SK-N-SH (cell line): ENCODE results near the gene GLMP. TPM values are rescaled to one million over a fixed set of nuclear protein-coding genes. Genes with fewer than 3 reads are reported as not detected.

Source experiments
- CTCF ChIA-PET: fragments of 300-600, 350-600 bp; formaldehyde crosslinking; extraction: SDS; loops from one replicate; lab custom pipeline; 2021; lab: Yijun Ruan, JAX
- POLR2A ChIA-PET: fragments of 350-600 bp; sonication (Branson Sonifier 250); formaldehyde crosslinking; extraction: SDS; loops from one replicate; lab custom pipeline; 2020; ENCODE audit warnings: antibody characterized with exemption, inconsistent platforms; lab: Yijun Ruan, JAX
- DNase-seq: peaks from one replicate; pipeline ENCODE4 v3.0.0; 2012
- H2AFZ ChIP-seq: fragments of 200-600 bp; sonication (generic); 2 replicates; pipeline ENCODE4 v1.8.1; 2016; ENCODE audit warnings: antibody characterized with exemption, mild to moderate bottlenecking, low read depth
- H3F3A ChIP-seq: fragments of 200-600 bp; sonication (generic); replicated peaks from 2 replicates; pipeline ENCODE3; 2016; ENCODE audit warnings: antibody characterized with exemption, mild to moderate bottlenecking; ENCODE audit not compliant: insufficient read depth
- H3K27ac ChIP-seq, 2 experiments: fragments of 200-500 bp in 1 of 2; fragments of 200-600 bp in 1 of 2; sonication (Bioruptor generic) in 1 of 2; sonication (generic), shearing (Covaris generic) in 1 of 2; 2 replicates each; pipeline versions ENCODE4 v1.5.1 to v1.6.1; 2014 to 2016; ENCODE audit warnings: low read depth in 2 of 2, inconsistent platforms in 1 of 2, low read length in 1 of 2, mild to moderate bottlenecking in 1 of 2, mixed read lengths in 1 of 2
- H3K27me3 ChIP-seq: fragments of 200-600 bp; sonication (generic), shearing (Covaris generic); 2 replicates; pipeline ENCODE4 v1.6.1; 2016; ENCODE audit warnings: mixed run types; ENCODE audit not compliant: insufficient read depth
- H3K36me3 ChIP-seq, 2 experiments: fragments of 200-500 bp in 1 of 2; fragments of 200-600 bp in 1 of 2; sonication (Bioruptor generic) in 1 of 2; sonication (generic) in 1 of 2; replicated peaks in 1 of 2; 2 replicates each; pipeline versions ENCODE3 to v1.5.1; 2014 to 2016; ENCODE audit warnings: low read length in 1 of 2, mild to moderate bottlenecking in 1 of 2; ENCODE audit not compliant: insufficient read depth in 2 of 2, control insufficient read depth in 1 of 2
- H3K4me1 ChIP-seq, 2 experiments: fragments of 200-500 bp in 1 of 2; fragments of 200-600 bp in 1 of 2; sonication (Bioruptor generic) in 1 of 2; sonication (generic), shearing (Covaris generic) in 1 of 2; 2 replicates each; pipeline versions ENCODE4 v1.5.1 to v1.6.1; 2014 to 2016; ENCODE audit warnings: low read depth in 1 of 2, low read length in 1 of 2, mixed run types in 1 of 2; ENCODE audit not compliant: insufficient read depth in 2 of 2, control insufficient read depth in 1 of 2
- H3K4me2 ChIP-seq: fragments of 200-600 bp; sonication (generic), shearing (Covaris generic); 2 replicates; pipeline ENCODE4 v1.6.1; 2017; ENCODE audit warnings: mixed run types
- H3K4me3 ChIP-seq, 2 experiments: fragments of 200-500 bp in 1 of 2; fragments of 200-600 bp in 1 of 2; sonication (Bioruptor generic) in 1 of 2; sonication (generic), shearing (Covaris generic) in 1 of 2; 2 replicates each; pipeline versions ENCODE4 v1.5.1 to v1.8.1; 2014 to 2016; ENCODE audit warnings: low read depth in 2 of 2, inconsistent platforms in 1 of 2, low read length in 1 of 2, mild to moderate bottlenecking in 1 of 2, mixed read lengths in 1 of 2, moderate library complexity in 1 of 2
- H3K79me2 ChIP-seq: fragments of 200-600 bp; sonication (generic); 2 replicates; pipeline ENCODE4 v1.8.1; 2017; ENCODE audit warnings: mild to moderate bottlenecking; ENCODE audit not compliant: insufficient read depth
- H3K9ac ChIP-seq: fragments of 200-600 bp; sonication (generic); 2 replicates; pipeline ENCODE4 v1.6.1; 2017; ENCODE audit warnings: mixed run types
- H3K9me2 ChIP-seq: fragments of 200-600 bp; sonication (generic); 2 replicates; pipeline ENCODE4 v1.6.1; 2017; ENCODE audit warnings: mixed run types
- H3K9me3 ChIP-seq: fragments of 200-600 bp; sonication (generic); 2 replicates; pipeline ENCODE4 v1.6.1; 2017; ENCODE audit warnings: mixed run types, mild to moderate bottlenecking, moderate library complexity
- H4K20me1 ChIP-seq: fragments of 200-600 bp; sonication (generic); 2 replicates; pipeline ENCODE4 v1.6.1; 2017; ENCODE audit warnings: mild to moderate bottlenecking, mixed run types; ENCODE audit not compliant: insufficient read depth
- CHD2 ChIP-seq: fragments of 150-350 bp; IDR thresholded peaks from 2 replicates; pipeline ENCODE4 v1.6.1; 2018; ENCODE audit warnings: low read length; ENCODE audit not compliant: partially characterized antibody
- ELF1 ChIP-seq: IDR thresholded peaks from 2 replicates; pipeline ENCODE4 v1.4.0; 2012
- EP300 ChIP-seq, 2 experiments: IDR thresholded peaks; 2 replicates each; pipeline versions ENCODE4 v1.4.0 to v1.6.1; 2012; ENCODE audit warnings: borderline replicate concordance in 1 of 2, low read depth in 1 of 2, low read length in 1 of 2
- JUND ChIP-seq: IDR thresholded peaks from 2 replicates; pipeline ENCODE4 v1.4.0; 2012
- MEF2A ChIP-seq: IDR thresholded peaks from 2 replicates; pipeline ENCODE4 v1.4.0; 2012; ENCODE audit warnings: low read depth, borderline replicate concordance
- MXI1 ChIP-seq: IDR thresholded peaks from 2 replicates; pipeline ENCODE4 v1.6.1; 2012; ENCODE audit warnings: mild to moderate bottlenecking, low read depth, low read length, improper control_type of control experiment
- RCOR1 ChIP-seq: fragments of 150-350 bp; IDR thresholded peaks from 2 replicates; pipeline ENCODE4 v1.6.1; 2017; ENCODE audit warnings: antibody characterized with exemption, low read length
- SIN3A ChIP-seq: IDR thresholded peaks from 2 replicates; pipeline ENCODE4 v1.6.1; 2012; ENCODE audit warnings: low read depth, mild to moderate bottlenecking, low read length, moderate library complexity, borderline replicate concordance
- WGBS: methylation state at CpG from one replicate; pipeline ENCODE4 v1.1.6; 2017; ENCODE audit warnings: low lambda C conversion rate; 5-methylcytosine and 5-hydroxymethylcytosine counted together
- polyA plus RNA-seq, 3 experiments: library from polyadenylated mRNA; depleted of rRNA; stranded (reverse); fragments of >200 nt; gene quantifications; 2 replicates each; pipeline ENCODE4 v1.2.3, GENCODE V29; 2012
- TF ChIP-seq, protein P1 (sequence below): fragments of 150-350 bp; IDR thresholded peaks from 2 replicates; pipeline ENCODE4 v1.6.1; 2016; ENCODE audit warnings: mild to moderate bottlenecking, low read depth, low read length
- TF ChIP-seq, protein P2 (sequence below): IDR thresholded peaks from 2 replicates; pipeline ENCODE4 v1.4.0; 2012; ENCODE audit warnings: low read depth
- TF ChIP-seq, protein P3 (sequence below): IDR thresholded peaks from 2 replicates; pipeline ENCODE4; 2012
- TF ChIP-seq, protein P4 (sequence below): fragments of 150-350 bp; IDR thresholded peaks from 2 replicates; pipeline ENCODE4 v1.6.1; 2017; ENCODE audit warnings: antibody characterized with exemption, low read length, low read depth, borderline replicate concordance

GLMP gene
- polyA plus RNA-seq, 1 of the 3 experiments (the other 2 are of a cell fraction) = 41.7 TPM

DNA sequence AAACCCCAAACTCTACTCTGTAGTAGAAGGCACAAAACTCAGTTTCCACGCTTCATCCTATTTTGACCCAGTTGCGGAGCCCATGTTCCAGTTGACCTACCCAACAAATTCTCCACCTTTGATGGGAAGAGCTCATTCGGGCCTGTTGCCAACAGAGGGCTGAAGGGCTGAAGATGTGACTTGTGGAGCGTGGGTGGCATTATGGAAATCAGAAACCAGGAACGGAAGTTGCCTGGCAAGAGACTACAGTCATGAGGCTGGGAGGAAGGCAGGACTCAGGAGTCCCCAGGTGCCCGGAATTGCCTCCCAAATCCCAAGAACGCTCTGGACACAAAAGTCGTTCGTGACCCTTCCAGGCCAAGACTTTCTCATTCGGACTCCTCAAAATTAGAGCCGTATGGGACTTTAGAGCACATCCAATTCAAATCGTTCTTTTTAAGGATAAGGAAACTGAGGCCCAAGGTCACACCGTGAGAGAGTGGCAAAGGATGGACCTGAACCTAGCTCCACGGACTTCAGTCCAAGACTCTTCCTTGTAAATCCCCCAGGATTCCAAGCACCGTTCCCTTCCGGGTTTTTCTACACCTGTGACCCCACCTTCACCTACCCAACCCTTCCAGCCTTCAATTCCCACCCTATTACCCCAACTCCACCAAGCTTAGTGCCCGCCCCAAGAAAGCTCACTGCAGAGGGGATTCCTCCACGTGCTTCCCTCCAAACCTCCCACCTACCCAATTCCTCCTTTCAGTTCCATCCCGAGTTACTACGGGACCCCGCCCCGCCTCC, 13.6 kb downstream of the GLMP start:
- Histone ChIP-seq H2AFZ (peak overlapping the region; percentile 16; the same call in 1 of the 2 replicates), H3K9ac (peak overlapping the region; percentile 84), H3F3A (peaks cover 9% of the 10 kb centered on the region), H3K79me2 (peaks cover 62% of the 10 kb centered on the region), H3K4me3 (peak overlapping the region; percentile 67 to 87), H3K4me1 (peaks cover 10 to 17% of the 10 kb centered on the region in 2 experiments; a peak in 2 of 4 replicates), H3K36me3 (peaks cover 24 to 27% of the 10 kb centered on the region in 2 experiments), H3K4me2 (peak overlapping the region; percentile 89), H3K9me2 (no peaks in the 10 kb centered on the region), H3K9me3 (no peaks in the 10 kb centered on the region), H3K27me3 (no peaks in the 10 kb centered on the region), H3K27ac (peak overlapping the region; percentile 69 to 83), H4K20me1 (peaks cover 31% of the 10 kb centered on the region)
- POLR2A ChIA-PET = interaction anchor here (0.6 to 2.3 kb wide), 11 partner anchors 9 to 343 kb away, joined by 3 to 14 read pairs (median 5); partner anchors contain the start of genes BGLAP, GLMP and PMF1
- CTCF ChIA-PET = interaction anchor here (0.7 to 3.9 kb wide), 17 partner anchors 8 to 164 kb away, joined by 3 to 18 read pairs (median 4); no protein-coding TSS in a partner anchor
- peak; percentile 34 for DNase-seq
- TF ChIP-seq CHD2 (peak; percentile 19), RCOR1 (no peak), JUND (no peak)
- WGBS = 6% methylated on average over 22 of the region's 22 CpGs

DNA sequence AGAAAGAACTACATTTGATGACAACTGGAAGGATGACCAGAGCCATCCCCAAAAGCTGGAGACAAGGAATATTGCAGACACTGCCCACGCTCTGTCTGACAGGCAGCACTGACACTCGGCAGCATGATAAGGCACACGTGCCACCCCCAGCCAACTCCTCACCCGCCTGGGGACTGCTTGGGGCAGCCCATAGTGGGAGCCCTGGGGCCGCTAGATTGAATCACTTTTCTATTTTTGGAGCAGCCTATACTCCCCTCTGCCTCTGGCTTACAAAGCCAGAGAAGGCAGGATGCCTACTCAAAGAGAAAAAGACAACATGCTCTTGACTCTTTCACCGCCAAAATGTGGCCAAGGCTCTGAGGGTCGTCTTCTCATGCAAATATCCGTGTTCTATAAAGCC, 14.2 kb downstream of the GLMP start:
- TF ChIP-seq, protein P1, sequence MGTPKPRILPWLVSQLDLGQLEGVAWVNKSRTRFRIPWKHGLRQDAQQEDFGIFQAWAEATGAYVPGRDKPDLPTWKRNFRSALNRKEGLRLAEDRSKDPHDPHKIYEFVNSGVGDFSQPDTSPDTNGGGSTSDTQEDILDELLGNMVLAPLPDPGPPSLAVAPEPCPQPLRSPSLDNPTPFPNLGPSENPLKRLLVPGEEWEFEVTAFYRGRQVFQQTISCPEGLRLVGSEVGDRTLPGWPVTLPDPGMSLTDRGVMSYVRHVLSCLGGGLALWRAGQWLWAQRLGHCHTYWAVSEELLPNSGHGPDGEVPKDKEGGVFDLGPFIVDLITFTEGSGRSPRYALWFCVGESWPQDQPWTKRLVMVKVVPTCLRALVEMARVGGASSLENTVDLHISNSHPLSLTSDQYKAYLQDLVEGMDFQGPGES = no peak
- TF ChIP-seq EP300 (IDR thresholded peaks at IDR 0.05; ENCODE audit: borderline replicate concordance in 1 of 2, low read depth in 1 of 2, low read length in 1 of 2) (no peak), MXI1 (peak; percentile 99), ELF1 (no peak), MEF2A (0 out of 2 replicates have a peak, but pooled peaks have one; percentile 32), SIN3A (peak; percentile 92)
- TF ChIP-seq, protein P2, sequence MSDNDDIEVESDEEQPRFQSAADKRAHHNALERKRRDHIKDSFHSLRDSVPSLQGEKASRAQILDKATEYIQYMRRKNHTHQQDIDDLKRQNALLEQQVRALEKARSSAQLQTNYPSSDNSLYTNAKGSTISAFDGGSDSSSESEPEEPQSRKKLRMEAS = peak; percentile 71
- TF ChIP-seq, protein P3, sequence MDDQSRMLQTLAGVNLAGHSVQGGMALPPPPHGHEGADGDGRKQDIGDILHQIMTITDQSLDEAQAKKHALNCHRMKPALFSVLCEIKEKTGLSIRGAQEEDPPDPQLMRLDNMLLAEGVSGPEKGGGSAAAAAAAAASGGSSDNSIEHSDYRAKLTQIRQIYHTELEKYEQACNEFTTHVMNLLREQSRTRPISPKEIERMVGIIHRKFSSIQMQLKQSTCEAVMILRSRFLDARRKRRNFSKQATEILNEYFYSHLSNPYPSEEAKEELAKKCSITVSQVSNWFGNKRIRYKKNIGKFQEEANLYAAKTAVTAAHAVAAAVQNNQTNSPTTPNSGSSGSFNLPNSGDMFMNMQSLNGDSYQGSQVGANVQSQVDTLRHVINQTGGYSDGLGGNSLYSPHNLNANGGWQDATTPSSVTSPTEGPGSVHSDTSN = no peak
- TF ChIP-seq, protein P4, sequence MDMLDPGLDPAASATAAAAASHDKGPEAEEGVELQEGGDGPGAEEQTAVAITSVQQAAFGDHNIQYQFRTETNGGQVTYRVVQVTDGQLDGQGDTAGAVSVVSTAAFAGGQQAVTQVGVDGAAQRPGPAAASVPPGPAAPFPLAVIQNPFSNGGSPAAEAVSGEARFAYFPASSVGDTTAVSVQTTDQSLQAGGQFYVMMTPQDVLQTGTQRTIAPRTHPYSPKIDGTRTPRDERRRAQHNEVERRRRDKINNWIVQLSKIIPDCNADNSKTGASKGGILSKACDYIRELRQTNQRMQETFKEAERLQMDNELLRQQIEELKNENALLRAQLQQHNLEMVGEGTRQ = no peak
- H2AFZ ChIP-seq = no peak overlapping the region; the same call in 1 of the 2 replicates
- H3K4me2 ChIP-seq = peak overlapping the region; percentile 89
- ChIA-PET POLR2A (interaction anchor here (1.1 to 2.3 kb wide), 2 partner anchors 42 to 68 kb away, joined by 4 to 9 read pairs; partner anchors contain the start of gene PMF1), CTCF (interaction anchor here (1.0 to 3.9 kb wide), 11 partner anchors 8 to 190 kb away, joined by 3 to 18 read pairs (median 4); no protein-coding TSS in a partner anchor)
- H3K79me2 ChIP-seq = peaks cover 65% of the 10 kb centered on the region
- peaks cover 31% of the 10 kb centered on the region for H4K20me1 ChIP-seq
- H3K36me3 ChIP-seq = peaks cover 25 to 33% of the 10 kb centered on the region in 2 experiments
- DNase-seq = peak; percentile 36
- no peaks in the 10 kb centered on the region for H3K27me3 ChIP-seq
- H3F3A ChIP-seq = peaks cover 9% of the 10 kb centered on the region
- H3K4me1 ChIP-seq = peaks cover 10 to 17% of the 10 kb centered on the region in 2 experiments; a peak in 2 of 4 replicates
- H3K9me2 ChIP-seq = no peaks in the 10 kb centered on the region
- H3K9ac ChIP-seq = peak overlapping the region; percentile 84
- WGBS = 27% methylated on average over 3 of the region's 8 CpGs
- no peaks in the 10 kb centered on the region for H3K9me3 ChIP-seq
- H3K27ac ChIP-seq = peak overlapping the region; percentile 69 to 83
- peak overlapping the region; percentile 67 to 87 for H3K4me3 ChIP-seq
